GM19463 (cell line): ENCODE results near the gene GALM.

Experiments used
- ATAC-seq: cut with Tn5 transposase; IDR thresholded peaks from one replicate; pipeline ENCODE4 v1.9.1; 2021; ENCODE audit warnings: mild to moderate bottlenecking, moderate library complexity; ENCODE audit not compliant: unreplicated experiment

Gene GALM

DNA sequence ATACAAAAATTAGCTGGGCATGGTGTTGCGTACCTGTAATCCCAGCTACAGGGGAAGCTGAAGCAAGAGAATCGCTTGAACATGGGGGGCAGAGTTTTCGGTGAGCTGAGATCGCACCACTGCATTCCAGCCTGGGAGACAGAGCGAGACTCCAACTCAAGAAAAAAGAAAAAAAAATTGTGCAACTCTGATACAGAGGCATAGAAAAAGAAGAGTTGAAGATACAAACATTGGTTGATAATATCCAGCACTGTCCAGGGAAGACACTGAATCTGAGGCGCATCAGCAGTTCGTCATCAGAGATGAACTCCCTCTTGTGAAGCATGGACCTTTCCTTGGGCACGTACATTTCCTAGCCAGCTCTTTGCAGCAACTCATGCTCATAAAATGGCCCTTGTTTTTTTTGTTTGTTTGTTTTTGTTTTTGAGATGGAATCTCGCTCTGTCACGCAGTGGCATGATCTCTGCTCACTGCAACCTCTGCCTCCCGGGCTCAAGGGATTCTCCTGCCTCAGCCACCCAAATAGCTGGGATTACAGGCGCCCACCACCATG is 16.7 kb upstream of the GALM start:
- no peak for ATAC-seq

GRCh38 chr2:38650012-38650411 is 15.9 kb upstream of the GALM start:
- ATAC-seq = no peak

DNA sequence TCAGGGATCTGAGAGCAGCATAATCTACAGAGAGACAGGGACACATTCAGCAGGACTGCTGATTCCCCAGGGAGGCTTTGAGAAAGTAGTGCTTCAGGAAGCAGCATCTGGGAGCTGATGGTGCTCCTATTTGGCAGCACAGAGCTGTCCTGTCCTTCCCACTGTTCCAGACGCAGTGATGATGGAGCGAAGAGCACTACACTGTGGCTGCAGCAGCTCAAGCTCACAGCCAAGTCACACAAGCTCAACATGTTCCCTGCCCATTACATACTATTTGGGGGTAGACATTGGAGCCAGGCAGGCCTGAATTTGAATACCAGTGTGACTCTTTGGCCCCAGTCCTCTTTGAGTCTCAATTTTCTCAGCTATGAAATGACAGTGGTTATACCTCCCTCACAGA is 15.2 kb upstream of the GALM start:
- ATAC-seq = no peak

DNA sequence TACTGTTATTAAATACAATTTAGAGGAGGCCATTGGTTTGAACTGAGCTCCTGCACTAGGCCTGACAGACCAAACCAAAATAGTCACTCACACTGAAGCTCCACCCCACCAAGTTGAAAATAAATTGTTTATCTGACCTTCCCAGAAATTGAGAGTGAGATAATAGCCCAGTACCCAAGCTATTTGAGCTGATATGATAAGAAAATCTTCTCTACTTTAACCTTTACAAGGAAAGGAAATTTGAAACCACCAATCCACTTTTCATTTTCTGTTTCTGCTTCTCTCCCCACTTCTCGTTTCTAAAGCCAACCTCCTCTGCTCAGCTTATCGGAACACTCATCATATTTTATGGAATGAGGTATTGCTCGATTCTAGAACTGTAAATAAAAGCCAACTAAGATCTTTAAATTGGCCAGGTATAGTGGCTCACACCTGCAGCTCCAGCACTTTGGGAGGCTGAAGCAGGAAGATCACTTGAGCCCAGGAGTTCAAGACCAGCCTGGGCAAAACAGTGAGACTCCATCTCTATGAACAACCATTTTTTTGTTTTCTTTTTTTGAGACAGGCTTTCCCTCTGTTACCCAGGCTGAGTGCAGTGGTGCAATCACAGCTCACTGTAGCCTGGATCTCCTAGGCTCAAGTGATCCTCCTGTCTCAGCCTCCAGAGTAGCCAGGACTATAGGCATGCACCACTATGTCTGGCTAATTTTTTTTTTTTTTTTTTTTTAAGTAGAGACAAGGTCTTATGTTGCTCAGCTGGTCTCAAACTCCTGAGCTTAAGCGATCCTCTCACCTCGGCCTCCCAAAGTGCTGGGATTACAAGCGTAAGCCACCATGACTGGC is 13.3 kb upstream of the GALM start:
- no peak for ATAC-seq

DNA sequence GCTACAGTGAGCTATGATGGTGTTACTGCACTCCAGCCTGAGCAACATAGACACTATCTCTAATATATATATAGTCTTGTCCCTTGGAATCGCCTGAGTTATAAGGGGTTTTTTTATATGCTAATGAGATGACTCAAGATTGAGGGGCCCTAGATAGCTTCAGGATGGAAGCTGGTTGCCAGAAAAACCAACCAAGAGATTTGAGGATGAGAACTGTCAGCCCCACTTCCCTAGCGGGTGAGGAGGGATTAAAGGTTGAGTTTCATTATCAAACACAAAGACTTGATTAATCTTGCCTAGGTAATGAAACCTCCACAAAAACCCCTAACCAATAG is 12.6 kb upstream of the GALM start:
- no peak for ATAC-seq

- peak; percentile 67 for ATAC-seq
Measured at GRCh38 chr2:38653715-38654527, 12.0 kb upstream of the GALM start.

DNA sequence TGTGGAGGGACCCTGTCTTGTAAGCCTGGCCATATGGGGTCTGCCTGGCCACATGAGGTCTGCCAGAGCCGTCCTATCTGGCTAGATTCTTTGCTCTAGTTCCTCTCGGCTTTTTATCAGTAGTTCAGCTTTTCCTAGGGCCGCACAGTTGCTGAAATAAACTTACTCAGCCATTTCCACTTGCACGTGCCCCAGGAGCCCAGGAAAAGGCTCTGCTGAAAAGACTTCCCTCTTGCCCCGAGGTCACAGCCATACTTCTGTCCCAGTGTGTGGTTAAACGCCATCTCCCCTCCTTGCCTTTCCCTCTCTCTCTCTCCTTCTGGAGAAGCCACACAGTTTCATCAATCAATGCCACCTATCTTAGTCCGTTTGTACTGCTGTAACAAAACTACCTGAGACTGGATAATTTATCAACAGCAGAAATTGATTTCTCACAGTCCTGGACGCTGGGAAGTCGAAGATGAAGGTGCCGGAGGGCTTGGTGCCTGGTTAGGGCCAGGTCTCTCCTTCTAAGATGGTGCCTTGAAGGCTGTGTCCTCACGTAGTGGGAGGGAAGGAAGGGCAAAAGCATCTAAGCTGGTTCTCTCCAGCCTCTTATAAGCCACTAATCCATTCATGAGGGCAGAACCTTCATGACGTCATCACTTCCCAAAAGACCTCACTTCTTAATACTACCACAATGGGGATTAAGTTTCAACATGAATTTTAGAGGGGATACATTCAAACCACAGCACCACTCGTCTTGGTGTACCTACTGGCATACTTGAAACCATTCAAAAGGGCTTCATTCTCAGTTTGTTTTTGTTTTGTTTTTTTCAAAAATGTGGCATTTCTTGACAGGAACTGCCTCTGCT is 11.2 kb upstream of the GALM start:
- ATAC-seq = no peak

GRCh38 chr2:38655441-38655840 is 10.5 kb upstream of the GALM start:
- ATAC-seq = no peak

DNA sequence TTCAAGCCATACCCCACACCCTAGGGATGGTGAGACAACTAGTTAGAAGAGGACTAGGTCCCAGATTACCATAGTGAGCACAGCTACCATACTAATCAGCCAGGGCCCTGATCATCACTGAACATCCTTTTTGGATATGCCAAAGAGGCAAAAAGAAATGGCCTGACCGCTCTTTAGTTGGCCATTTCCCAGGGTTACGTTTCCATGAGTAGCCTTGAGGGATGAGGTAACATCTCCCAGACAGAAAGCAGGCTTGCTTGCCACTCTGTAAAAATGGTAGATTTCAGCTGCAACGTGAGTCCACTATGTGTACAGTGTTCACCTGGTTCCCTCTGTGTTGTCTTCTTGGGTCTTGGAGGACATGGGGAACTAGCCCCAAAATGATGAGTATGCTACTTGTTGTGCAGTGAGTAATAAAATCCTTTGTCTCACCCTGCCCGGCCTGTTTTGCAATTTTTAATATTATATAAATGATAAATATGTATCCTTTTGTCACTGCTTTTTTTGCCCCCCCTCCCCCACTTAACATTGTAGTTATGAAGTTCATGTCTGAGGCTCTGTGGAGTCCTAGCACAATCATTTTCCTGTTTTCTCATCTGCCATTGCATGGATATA is 8.9 kb upstream of the GALM start:
- ATAC-seq = no peak

- ATAC-seq = no peak
Measured at GRCh38 chr2:38658613-38659012, 7.3 kb upstream of the GALM start.

- no peak for ATAC-seq
Measured at GRCh38 chr2:38659115-38659514, 6.8 kb upstream of the GALM start.

DNA sequence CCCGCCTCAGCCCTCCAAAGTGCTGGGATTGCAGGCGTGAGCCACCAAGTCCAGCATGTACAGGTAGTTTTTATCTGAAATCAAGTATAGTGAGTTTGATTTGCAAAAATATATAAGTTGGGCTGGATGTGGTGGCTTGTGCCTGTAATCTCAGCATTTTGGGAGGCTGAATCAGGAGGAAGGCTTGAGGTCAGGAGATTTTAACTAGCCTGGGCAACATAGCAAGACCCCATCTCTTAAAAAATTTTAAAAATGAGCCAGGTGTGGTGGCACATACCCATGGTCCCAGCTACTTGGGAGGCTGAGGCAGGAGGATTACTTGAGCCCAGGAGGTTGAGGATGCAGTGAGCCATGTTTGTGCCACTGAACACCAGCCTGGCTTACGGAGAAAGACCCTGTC is 5.6 kb upstream of the GALM start:
- no peak for ATAC-seq

GRCh38 chr2:38661306-38661705 is 4.6 kb upstream of the GALM start:
- no peak for ATAC-seq

DNA sequence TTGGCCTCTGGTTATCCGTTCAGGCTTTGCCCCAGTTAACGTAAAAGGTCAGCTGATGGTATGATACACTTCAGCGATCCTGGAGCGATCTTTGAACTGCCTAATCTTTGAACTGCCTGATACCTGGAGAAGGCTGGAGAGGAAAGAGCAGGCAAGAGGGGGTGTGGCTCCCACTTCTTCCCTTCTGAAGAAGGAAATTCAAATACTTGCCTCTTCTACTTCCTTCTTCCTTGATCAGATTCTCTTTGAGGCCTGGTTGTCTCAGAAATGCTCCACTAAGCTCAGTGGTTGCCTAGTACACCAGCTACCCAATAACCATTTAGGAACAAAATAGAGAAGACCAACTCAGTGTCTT is 619 bp downstream of the GALM start:
- ATAC-seq = peak; percentile 14

DNA sequence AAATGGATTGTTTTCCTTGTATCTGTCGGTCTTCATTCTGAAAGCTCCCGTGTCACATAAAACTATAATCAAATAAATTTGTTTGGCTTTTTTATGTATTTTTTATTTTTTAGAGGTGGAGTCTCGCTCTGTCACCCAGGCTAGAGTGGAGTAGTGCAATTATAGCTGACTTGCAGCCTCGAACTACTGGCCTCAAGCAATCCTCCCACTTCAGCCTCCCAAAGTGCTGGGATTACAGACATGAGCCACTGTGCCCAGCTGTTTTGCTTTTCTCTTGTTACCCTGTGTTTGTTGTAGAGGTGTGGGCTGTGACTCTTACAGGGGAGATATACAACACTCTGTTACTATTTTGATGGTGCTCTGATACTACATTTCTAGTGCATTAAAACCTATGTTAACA is 2.2 kb downstream of the GALM start:
- ATAC-seq = no peak

DNA sequence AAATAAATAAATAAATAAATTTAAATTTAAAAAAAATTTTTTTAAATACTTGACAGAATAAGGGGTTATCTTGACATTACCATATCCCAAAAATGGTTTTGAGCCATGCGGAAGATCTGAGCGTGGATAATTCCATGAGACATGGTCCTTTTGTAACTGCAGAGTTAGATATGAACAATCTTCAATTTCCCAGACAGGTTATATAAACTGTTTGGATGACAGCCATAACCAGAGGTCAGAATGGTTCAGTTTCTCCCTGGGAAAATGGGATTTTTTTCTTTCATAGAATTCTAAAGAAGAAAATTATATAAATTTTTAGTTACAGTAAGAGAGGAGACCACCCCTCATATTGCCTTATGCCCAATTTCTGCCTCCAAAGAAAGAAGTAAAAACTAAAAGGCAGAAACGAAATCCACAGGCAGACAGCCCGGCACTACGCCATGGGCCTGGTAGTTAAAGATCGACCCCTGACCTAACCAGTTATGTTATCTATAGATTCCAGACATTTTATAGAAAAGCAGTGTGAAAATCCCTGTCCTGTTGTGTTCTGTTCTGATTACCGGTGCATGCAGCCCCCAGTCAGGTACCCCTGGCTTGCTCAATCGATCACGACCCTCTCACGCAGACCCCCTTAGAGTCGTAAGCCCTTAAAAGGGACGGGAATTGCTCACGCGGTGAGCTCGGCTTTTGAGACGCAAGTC is 3.0 kb downstream of the GALM start:
- no peak for ATAC-seq

GRCh38 chr2:38671303-38671702 is 5.4 kb downstream of the GALM start:
- ATAC-seq = no peak

DNA sequence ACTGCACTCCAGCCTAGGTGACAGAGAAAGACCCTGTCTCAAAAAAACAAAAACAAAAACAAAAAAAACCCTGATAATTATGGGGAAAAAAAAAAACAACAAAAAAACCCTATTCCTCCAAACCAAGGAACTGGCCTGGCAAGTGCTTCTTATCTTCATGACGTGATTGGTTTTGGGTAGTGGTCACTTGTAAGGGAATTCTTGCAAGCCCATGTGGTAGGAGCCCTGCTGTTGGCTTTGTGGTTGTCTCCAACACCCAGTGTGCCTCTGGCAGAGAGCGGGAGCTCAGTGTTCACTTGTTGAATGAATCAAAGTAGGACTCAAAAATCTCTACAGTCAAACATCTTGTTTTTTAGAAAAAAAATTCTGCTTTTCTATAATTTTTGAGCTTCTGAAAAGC is 6.0 kb downstream of the GALM start:
- ATAC-seq = no peak

- no peak for ATAC-seq
Measured at GRCh38 chr2:38672445-38673391, 6.8 kb downstream of the GALM start.
